BJ (cell line): ENCODE results near the gene RASGEF1C. TPM values are rescaled to one million over a fixed set of nuclear protein-coding genes. Genes with fewer than 3 reads are reported as not detected.
"Not testable (repeated sequence)": the region's sequence is repeated elsewhere in the genome, so short reads cannot be mapped to it uniquely, and the experiment has no call there.

Experiments used
- CTCF ChIA-PET: fragments of 350-600 bp; formaldehyde crosslinking; extraction: SDS; loops from one replicate; lab custom pipeline; 2021; ENCODE audit warnings: antibody characterized with exemption, inconsistent platforms; lab: Yijun Ruan, JAX
- POLR2A ChIA-PET: fragments of 300-600 bp; sonication (Branson Sonifier 250); formaldehyde crosslinking; extraction: SDS; loops from one replicate; lab custom pipeline; 2021; ENCODE audit warnings: antibody characterized with exemption; lab: Charles Lee
- DNase-seq: peaks from one replicate; pipeline ENCODE4 v3.0.0-alpha.2; 2011; ENCODE audit warnings: low read depth
- H3K27me3 ChIP-seq: 2 replicates; pipeline ENCODE4 v1.6.0; 2011; ENCODE audit warnings: low read length; ENCODE audit not compliant: control insufficient read depth, insufficient read depth
- H3K36me3 ChIP-seq: 2 replicates; pipeline ENCODE4 v1.5.1; 2011; ENCODE audit warnings: low read length; ENCODE audit not compliant: control insufficient read depth, insufficient read depth
- H3K4me3 ChIP-seq: 2 replicates; pipeline ENCODE4 v1.5.1; 2011; ENCODE audit warnings: low read depth, mild to moderate bottlenecking, control low read depth, low read length
- CTCF ChIP-seq: IDR thresholded peaks from 2 replicates; pipeline ENCODE4 v1.5.1; 2011; ENCODE audit warnings: low read depth, mild to moderate bottlenecking, control low read depth, inconsistent platforms, low read length, moderate library complexity; ENCODE audit not compliant: insufficient read depth
- polyA plus RNA-seq: library from polyadenylated mRNA; depleted of rRNA; stranded (reverse); fragments of >200 nt; gene quantifications from 2 replicates; pipeline ENCODE4 v1.2.3, GENCODE V29; 2011

RASGEF1C gene
- polyA plus RNA-seq, 1 experiment: not detected

- ChIA-PET POLR2A (no interaction called here), CTCF (interaction anchor here (0.5 to 2.8 kb wide), 4 partner anchors 9 to 344 kb away, joined by 3 to 11 read pairs (median 5); partner anchors contain the start of gene RASGEF1C)
- DNase-seq: no peak
- no peak for TF ChIP-seq CTCF
- Histone ChIP-seq H3K36me3 (no peaks in the 10 kb centered on the region), H3K4me3 (no peak overlapping the region), H3K27me3 (no peaks in the 10 kb centered on the region; the same call in 1 of the 2 replicates)
Observed at GRCh38 chr5:180127682-180128670, 81.0 kb downstream of the RASGEF1C start.

GRCh38 chr5:180126716-180127681 lies 82.0 kb downstream of the RASGEF1C start:
- Histone ChIP-seq H3K4me3 (no peak overlapping the region), H3K27me3 (no peaks in the 10 kb centered on the region; the same call in 1 of the 2 replicates), H3K36me3 (no peaks in the 10 kb centered on the region)
- TF ChIP-seq CTCF: peak; percentile 62
- DNase-seq: no peak
- POLR2A ChIA-PET: no interaction called here
- CTCF ChIA-PET: interaction anchor here (2.8 to 2.9 kb wide), 2 partner anchors 82 to 345 kb away, joined by 8 to 11 read pairs; partner anchors contain the start of gene RASGEF1C

- CTCF ChIA-PET: interaction anchor here (2.8 to 2.9 kb wide), 2 partner anchors 83 to 346 kb away, joined by 8 to 11 read pairs; partner anchors contain the start of gene RASGEF1C
- H3K4me3 ChIP-seq, DNase-seq, H3K27me3 ChIP-seq, H3K36me3 ChIP-seq, POLR2A ChIA-PET: not testable (repeated sequence)
Observed at GRCh38 chr5:180126156-180126555, 82.9 kb downstream of the RASGEF1C start.

- POLR2A ChIA-PET, H3K27me3 ChIP-seq, DNase-seq, H3K36me3 ChIP-seq, H3K4me3 ChIP-seq: not testable (repeated sequence)
- CTCF ChIA-PET: interaction anchor here (1.0 to 2.9 kb wide), 4 partner anchors 55 to 204 kb away, joined by 3 to 8 read pairs (median 3); partner anchors contain the start of gene RASGEF1C
Observed at GRCh38 chr5:180124662-180125061, 84.3 kb downstream of the RASGEF1C start.

GRCh38 chr5:180122875-180123274 lies 86.1 kb downstream of the RASGEF1C start:
- TF ChIP-seq CTCF: no peak
- ChIA-PET CTCF (interaction anchor here (0.5 to 1.1 kb wide), 3 partner anchors 87 to 347 kb away, joined by 3 to 4 read pairs (median 4); no protein-coding TSS in a partner anchor), POLR2A (no interaction called here)
- Histone ChIP-seq H3K4me3 (no peak overlapping the region), H3K36me3 (no peaks in the 10 kb centered on the region), H3K27me3 (no peaks in the 10 kb centered on the region)
- no peak for DNase-seq
